Measurements from ENCODE around the gene CD9.
"Not testable (repeated sequence)": the region's sequence is repeated elsewhere in the genome, so short reads cannot be mapped to it uniquely, and the experiment has no call there.

CD9 gene

DNA sequence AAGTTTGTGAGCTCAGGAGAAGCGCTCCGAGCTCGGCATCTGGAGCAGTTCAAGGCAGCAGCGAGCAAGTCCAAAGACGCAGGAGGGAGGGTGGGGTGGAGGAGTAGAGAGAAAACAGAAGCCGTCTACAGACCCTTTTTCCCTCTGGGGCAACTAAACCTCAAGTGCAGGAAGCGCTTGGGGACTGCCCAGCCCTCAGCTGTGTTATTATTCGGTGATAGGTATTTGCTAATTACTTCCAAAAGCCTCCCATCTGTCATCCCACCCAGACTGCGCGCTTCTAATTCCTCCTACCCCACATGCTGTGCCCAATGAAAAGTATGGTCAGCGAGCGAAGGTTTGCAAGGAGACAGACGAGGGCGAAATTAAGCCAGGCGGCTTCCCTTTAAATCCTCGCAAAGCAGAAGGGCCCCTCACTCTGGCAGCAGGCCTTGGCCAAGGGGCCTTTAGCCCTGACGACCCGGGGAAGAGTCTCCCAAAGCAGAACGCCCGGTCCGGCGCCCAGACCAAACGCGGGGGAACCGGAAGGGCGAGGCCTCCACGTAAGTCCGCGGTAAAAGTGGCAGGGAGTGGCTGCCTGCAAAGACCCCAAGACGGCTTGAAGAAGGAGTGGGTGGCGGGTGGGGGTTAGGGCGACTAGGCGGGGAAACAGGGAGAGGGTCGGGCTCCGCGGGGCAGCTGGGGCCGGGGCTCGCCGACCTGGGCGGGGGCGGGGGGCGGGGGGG is 507 bp upstream of the CD9 start:
- DNase-seq = no peak

DNA sequence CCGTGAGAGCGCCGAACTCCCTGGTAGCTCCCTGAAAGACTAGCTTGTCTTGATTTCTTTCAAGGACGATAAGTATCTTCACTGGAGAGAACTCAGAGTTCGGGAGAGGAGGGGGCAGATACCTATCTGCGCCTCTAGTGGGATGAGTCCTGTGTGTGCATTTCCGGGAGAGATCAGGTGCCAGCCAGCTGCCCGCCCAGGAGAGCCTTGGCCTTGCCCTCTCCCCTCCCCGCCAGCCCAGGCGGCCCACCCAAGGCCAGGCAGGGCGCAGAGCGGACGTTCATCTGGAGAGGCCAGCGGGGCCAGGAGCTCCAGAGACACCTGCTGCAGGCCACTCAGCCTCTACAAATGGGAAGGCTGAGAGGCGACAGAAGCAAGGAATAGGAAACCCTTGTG is 1.0 kb downstream of the CD9 start:
- no peak for DNase-seq

DNA sequence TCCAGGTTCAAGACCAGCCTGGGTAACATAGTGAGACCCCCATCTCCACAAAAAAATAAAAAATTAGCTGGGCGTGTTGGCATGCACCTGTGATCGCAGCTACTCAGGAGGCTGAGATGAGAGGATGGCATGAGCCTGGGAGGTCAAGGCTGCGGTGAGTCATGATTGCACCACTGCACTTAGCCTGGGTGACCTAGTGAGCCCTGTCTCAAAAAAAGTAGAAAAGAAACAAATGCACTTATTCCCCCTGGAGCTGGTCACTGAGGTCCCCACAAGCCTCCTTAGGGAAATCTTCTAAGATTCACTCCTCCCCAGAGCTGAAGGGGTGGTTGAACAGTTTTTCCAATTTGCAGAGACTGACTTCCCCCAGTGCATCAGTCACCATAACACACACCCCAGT is 1.6 kb downstream of the CD9 start:
- no peak for DNase-seq

DNA sequence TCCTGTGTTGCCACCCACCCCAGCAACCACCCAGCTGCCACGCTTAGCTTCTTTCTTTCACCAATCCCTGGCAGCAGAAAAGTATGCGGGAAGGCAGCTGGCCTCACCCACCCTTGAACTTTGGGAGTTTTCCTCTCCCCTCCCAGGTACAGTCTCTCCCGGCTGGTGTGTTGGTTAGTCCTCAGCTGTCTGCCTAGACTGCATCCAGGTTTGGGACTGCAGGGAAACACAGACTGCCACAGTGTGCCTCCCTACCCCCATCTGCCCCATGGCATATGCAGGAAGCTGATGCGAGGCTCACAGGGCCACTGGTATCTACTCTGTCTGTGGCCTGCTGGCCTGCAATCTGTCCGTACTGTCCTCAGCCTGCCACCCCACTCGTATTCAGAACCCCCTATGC is 2.1 kb downstream of the CD9 start:
- DNase-seq = no peak

DNA sequence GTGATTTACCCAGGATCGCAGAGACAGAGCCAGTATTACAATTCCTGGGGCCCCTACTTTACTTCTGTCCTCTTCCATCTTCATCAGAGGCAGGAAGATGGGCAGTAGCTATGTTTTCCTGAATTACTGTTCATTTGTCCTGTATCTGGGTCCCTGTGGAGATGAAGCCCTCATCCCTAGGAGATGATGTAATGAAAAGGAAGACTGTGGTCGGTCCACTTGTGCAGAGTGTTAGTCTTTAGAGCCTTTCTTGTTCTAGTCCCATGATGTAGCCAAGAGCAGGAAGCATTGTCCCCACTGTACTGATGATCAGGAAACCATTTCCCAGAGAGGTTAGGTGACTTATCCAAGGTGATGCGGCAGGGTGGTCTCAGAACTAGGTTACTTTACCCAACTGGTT is 2.6 kb downstream of the CD9 start:
- no peak for DNase-seq

DNA sequence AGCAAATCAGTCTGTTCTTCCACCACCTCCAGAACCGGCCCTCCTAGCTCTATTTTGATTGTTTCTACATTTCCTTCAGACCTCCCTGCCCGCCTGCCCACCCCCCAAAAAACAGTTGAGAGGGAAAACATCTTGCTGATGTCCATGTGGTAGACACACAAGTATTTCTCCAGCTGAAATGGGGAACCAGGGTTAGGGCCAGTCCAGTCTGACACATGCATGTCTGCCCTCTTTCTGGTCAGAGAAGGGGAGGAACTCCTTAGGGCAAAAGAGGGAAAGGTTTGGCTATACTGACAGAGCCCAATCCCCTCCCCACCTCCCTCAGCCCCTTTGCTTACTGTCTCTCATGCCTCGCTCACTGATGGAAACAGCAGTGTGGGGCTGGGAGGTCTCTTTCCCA is 3.4 kb downstream of the CD9 start:
- no peak for DNase-seq

DNA sequence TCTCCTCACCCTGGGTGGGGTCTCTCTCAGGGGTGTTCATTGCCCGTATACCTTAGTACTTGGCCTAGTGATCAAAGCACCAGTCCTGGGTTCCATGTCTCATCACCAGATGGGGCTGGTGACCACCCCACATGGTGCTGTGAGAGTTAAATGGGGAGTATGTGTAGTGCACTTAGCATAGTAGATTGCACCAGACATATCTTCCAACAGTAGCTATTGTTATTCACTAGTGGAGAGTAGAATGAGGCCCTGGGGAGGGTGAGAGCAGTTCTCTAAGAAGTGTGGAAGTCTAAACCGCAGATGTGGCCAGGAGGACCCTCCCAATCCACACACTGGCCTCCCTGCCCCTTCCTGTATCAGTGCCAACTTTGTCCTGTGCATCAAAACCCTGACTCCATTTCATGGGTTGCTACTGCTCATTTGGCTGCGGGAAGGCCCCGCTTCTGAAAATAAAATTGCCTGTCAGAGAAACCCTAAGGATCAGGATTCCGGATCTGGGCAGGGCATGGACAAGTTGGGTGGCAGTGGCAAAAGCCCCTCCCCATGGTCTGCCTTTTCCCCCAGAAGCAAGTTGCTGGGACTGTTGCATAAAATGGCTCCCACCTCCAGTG is 4.4 kb downstream of the CD9 start:
- DNase-seq = no peak

DNA sequence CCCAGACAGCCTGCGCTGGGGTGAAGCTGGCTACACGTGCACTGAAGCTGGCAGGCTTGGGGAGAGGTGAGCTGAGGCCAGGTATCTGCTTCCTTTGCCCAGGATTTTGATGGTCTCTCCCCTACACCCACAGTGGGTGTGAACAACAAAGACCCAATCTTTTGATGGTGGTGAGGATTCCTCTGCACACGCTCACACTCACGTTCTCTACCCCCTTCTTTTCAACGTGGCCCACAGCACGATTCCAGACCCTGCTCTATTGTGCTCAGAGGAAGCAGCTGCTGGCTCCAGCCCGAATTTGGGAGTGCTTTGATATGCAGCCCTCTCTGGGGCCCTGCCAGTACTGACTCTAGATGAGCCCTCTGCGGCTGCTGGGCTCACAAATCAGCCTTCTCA is 4.9 kb downstream of the CD9 start:
- DNase-seq = no peak

DNA sequence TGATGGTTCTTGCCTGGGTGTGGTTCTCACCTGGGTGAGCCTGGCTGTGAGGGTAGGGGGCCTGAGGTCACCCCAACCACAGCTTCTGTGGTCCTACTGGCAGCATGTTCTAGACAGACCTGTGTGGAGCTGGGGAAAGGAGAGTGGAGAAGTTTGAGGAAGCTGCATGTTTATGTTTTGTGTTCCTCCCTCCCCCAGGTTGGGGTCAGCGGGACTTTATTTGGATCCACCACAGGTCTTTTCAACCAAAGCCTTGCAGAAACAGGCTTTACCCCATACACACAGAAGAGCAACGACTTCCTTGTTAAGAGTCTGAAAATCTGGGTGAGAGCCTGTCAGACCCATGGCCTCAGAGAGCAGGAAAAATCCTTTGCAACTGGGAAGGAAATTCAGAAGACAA is 5.6 kb downstream of the CD9 start:
- DNase-seq = no peak

DNA sequence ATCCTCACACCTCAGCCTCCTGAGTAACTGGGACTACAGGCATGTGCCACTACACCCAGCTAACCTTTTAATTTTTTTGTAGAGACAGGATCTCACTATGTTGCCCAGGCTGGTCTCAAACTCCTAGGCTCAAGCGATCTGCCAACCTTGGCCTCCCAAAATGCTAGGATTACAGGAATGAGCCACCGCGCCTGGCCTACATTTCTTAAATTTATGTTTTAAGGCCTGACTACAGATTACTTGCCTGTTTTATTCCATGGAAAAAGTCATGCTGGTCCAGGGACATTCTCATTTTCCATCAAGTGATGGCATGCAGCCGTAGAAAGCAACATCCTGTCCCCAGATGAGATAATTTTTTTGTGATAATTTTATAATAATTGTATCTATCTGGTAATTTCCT is 6.1 kb downstream of the CD9 start:
- DNase-seq = no peak

DNA sequence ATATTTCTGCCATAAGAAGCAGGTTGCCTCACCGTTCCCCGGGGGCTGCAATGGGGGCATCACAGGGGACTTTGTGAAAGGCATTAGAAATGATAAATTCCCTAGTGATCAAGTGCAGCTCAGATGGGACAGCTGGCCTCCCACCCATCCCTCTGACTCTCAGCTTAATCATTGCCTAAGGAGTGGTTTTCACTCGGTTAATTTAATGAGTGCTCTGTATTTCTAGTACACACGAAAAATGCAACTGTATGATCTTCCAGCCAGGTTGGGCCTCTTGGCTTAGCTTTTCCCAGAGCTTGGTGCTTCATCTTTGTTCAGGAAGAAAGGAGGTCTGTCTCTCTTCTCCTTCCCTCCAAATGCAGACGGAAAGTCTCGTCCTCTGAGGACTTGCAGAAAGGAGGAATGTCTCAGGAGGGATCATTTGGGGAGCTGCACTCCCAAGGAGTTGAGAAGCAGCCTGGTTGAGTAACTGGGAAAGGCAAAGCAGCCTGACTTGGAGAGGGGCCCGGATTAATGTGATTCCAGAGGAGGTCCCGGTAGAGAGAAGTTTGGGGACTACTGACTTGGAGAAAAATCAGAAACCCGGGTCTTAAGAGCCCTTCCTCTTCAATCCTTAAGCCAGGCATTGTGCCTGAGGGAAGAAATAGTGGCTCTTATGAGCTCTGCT is 7.2 kb downstream of the CD9 start:
- DNase-seq = no peak

DNA sequence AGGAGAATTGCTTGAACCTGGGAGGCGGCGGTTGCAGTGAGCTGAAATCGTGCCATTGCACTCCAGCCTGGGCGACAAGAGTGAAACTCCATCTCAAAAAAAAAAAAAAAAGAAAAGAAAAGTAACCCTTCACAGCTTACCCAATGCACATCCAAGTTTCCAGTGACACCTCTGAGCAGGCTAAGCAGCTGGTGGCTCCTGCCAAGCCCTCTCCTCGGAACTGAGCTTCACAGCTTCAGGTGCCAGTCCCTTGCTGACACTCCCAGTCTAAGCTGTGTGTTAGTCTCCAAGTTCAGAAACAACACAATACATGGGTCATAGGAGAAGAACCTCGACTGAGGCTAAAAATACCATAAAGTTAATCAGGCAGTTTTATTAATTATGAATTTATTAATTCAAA is 7.9 kb downstream of the CD9 start:
- DNase-seq = no peak

DNA sequence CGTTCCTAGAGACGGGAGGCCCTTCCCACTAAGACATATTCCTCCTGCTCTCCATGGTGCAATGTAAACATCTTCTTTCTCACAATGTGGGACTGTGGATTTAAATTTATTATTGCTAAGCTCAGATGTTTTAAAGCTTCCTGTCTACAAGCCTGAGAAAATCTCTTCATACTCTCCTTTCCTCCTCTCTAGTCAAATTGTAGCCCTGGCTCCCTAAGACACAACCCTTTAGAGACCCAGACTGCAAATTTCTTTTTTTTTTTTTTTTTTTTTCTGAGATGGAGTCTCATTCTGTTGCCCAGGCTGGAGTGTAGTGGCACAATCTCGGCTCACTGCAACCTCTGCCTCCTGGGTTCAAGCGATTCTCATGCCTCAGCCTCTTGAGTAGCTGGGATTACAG is 9.2 kb downstream of the CD9 start:
- DNase-seq = not testable (repeated sequence)

DNA sequence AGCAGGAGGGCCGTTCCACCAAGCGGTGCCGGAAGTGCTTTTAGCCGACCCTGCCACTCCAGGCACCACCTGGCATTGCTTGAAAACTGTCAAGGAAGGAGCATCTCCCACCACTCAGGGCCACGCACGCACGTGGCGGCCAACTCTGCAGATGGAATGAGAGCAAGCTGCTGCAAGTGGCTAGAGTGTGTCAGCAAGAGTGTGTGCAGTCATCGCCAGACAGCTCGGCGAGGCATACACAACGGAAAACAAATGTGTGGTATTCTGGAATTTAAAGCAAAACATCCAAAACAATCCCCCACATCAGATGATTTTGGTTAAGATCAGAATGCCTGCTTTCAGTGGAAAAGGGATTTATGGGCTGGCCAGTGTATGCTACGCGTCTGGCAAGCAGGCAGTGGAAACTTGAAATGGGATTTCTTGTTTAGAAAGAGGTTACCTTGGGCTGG is 11.2 kb downstream of the CD9 start:
- DNase-seq = no peak

DNA sequence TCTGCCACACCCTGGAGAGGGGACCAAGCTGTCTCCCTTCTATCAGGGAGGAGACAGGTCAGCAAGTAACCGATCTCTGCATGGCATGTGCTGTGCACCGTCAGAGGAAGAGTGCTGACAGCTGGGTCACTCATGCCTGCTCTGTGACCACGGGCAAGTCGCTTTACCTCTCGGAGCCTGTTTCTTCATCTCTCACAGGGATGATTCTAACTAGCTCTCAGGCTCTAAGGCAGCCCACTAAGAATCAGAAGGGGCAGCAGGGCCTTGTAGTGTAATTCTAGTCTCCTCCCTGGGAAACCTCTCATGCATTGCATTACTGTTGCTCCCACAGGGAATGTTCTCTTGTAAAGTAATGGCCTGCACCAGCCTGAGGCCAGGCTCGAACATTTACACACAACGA is 11.9 kb downstream of the CD9 start:
- no peak for DNase-seq

DNA sequence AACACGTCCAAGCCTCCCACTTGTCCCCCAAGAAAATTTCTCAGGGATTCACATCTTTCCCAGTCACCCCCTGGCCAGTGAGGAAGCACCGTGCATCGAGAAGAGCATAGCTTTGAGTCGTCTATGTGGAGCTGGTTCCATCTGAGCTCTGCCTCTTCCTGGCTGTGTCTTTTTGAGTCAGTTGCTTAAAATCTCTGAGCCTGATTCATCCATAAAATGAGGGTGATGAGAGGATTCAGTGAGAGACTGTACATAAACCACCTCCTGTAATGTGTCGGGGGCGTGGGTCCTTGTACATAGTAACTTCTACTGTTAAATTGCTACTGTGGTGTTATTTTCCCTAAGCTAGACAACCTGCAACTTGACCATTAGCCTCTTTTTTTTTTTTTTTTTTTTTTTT is 13.8 kb downstream of the CD9 start:
- DNase-seq = no peak

DNA sequence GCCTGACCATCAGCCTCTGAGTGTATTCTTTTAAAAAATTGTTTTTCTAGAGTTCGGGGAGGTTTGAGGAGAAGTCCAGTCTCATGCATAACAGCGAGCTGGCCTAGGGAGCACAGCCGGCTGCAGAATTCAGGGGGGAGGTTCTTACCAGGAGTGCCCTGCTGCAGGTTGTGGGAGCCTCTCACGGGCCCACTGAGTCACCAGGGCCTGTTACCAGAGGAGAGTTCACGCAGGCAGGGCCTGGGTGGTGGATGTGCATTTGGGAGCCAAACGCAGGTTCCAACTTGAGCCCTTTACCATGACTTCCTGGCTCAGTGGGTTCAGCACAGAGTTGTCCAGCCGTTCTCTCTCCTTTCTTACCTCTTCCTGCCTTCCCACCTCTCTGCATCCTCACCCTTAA is 14.4 kb downstream of the CD9 start:
- no peak for DNase-seq

DNA sequence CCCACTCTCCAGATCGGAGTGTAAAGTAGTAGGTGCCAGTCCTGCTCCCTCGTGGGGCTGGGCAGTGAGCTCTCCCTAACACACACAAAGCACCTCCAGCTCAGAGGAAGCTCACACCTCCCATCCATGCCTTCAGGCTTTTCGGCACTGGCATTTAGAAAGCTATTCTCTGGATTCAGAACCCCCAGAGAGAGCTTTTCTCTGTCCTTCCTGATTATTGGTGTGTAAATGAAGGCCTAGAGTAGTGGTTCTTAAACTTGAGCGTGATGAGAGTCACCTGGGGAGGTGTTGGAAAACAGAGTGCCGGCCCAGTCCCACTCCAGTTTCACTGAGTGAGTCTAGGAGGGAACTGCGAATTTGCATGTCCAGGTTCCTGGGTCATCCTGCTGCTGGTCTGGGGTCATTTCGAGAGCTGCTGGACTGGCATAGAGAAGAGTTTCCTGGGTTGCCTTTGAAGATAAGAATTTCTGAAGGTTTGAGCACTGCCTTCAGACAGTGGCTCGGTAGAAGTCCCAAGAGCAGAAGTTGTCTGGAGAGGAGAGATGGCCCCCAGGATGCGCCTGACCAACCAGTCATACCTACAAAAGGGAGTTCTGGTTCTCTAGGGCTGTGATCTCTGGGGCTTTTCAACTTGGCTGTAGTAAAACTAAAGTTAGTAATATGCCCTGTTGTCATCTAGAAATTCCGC is 15.1 kb downstream of the CD9 start:
- no peak for DNase-seq

DNA sequence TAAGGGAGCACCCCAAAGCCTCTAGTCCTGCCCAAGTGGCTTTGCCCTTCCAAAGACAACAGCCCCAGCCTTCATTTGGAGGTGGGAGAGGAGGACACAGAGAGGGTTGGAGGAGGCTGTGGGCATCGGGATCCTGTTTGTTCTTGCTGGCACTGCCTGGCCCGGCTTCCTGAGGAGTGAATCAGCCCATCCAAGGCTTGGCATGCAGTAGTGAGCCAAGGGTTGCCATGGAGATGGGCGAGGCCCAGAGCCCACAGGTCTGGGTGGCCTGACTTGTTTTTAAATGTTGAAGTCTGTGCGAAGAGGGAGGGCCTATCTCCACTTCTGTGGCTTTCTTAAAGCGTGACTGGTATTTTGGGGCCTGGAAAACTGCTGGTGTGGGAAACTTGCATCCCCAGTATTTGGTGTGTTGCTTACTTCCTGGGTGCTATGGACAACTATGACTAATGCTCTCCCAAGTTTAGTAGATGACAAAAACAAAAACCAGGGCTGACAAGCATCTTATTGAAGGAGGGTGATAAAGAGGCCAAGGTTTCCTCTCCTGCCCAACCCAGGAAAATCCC is 15.8 kb downstream of the CD9 start:
- no peak for DNase-seq

DNA sequence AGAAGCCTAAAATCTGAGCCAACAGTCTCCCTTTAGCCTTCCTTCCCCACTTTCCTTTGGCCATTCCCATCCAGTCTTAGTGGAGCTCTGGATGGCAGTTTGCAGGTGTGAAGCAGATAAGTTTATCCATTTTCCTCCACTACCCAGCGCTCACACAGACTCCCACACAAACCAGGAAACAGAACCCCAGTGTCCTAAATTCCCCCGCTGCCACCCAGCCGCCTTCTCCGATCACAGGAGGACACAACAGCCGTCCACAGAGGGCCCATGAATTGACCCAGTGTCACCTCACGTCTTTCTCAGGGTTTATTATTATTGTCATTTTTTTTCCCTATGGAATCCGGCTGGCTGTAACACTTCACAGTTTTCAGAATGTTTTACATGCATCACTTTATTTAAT is 16.4 kb downstream of the CD9 start:
- no peak for DNase-seq

DNA sequence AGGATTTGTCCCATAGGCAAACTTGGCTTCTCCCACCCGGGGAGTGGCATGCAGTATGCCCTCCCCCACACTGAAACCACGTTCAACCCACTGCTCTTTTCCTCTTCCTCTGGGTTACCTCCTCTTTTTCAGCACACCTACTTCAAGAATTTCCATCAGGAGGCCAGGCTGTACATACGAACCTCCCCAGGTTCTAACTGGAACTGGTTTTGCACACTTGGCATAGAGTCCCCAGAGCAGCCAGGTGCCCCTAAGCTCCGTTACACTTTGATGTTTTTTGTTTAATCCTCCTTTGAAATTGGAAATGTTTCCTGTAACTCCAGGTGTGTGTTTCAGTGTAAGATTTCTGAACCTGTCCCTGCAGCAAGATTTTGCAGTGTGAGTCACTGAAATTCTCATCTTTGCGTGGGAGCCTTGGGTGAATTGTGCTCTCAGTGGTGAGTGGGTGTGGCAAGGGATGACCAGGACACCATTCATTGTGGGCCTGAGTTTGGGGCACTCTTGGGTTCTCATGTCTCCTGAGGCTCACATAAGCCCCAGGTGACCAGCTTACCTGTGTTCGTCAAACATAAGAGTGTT is 18.2 kb downstream of the CD9 start:
- DNase-seq = no peak

DNA sequence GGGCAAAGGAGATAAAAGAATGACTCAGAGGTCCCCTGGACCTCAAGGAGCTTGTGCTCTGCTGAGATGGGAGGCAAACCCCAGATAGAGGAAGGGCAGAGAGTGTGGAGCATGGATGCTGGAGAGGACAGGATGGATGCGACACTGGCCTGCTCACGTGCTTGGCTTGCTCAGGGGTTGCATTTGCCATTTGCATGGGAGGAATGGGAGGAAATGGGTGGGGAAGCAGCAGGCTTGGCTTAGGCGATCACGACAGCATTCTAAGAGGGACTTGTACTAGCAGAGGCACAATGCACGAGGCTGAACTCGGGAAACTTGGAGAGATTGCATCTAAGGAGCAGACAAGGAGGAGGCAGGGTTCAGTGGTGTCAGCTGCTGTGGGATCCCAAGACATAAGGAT is 19.8 kb downstream of the CD9 start:
- no peak for DNase-seq

DNA sequence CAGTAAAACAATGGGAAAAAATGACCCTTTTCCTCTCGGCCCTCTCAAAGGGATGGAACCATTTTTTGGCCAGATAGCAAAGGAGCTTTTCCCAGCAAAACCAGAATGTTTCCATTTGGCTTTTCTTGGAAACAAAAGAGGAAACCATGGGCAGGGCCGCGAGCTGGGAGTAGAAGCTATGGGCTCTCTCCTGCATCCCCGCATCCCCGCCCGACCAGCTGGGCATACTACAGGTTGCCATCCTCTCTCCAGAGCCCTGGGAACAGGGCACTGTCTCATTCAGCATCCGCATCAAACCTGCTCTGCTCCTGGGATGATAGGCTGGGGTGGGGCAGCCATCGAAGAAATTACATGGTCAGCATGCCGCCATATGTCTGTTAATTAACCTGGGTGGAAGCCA is 20.9 kb downstream of the CD9 start:
- DNase-seq = no peak

All from effector CD8-positive, alpha-beta T cell (primary cell).